ENCODE measurements around the gene GNAI3.

The GNAI3 gene

GRCh38 chr1:109527098-109527811 lies 21.2 kb upstream of the GNAI3 start:
- DNase-seq = no peak

GRCh38 chr1:109527846-109528695 lies 20.3 kb upstream of the GNAI3 start:
- no peak for DNase-seq

- no peak for DNase-seq
These were observed 19.7 kb upstream of the GNAI3 start for GRCh38 chr1:109528712-109529111.

DNA sequence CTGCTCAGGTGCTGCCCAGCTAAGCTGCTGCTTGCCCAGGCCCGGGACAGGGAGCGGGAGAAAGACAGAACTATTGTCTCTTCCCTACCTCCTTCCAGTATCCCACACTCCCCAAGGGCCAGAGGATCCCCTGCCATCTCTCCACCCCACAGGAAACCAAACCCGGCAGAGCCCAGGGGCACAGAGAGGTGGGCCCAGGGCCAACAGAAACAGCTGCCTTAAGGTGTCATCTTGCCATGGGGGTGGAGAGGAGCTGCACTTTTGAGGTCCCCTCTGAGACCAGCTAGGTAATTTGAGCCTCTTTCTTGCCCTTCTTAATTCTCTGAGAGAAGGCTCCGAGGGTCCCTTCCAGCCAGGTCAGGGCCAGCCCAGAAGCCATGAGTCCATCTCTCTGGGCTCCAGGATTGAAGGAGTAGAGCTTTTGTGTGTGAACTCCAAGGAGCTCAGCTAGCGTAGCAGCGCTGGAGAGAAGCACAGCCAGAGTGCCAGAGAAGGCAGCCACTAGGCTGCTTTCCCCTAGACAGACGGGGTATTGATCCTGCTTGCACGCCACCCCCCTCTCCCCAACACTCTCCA lies 18.4 kb upstream of the GNAI3 start:
- no peak for DNase-seq

GRCh38 chr1:109530457-109531087 lies 17.8 kb upstream of the GNAI3 start:
- no peak for DNase-seq

DNA sequence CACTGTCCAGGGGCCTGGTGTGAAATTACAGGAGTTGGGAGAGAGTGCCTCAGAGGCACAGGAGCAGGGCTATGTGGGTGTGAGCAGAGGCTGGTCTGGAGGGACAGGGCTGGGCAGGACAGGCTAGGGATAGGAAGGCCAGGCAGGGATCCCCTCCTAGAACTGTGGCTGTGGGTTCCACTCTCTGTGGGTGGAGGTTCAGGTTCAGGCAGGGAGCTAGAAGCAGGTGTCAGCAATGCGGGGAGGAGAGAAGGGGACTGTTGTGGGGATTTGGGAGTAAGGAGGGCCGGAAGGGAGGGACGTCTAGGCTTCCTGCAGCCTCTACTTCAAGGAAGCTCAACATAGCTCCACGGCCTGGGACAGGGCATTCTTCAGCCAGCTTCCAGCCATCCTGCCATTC lies 17.0 kb upstream of the GNAI3 start:
- DNase-seq = no peak

DNA sequence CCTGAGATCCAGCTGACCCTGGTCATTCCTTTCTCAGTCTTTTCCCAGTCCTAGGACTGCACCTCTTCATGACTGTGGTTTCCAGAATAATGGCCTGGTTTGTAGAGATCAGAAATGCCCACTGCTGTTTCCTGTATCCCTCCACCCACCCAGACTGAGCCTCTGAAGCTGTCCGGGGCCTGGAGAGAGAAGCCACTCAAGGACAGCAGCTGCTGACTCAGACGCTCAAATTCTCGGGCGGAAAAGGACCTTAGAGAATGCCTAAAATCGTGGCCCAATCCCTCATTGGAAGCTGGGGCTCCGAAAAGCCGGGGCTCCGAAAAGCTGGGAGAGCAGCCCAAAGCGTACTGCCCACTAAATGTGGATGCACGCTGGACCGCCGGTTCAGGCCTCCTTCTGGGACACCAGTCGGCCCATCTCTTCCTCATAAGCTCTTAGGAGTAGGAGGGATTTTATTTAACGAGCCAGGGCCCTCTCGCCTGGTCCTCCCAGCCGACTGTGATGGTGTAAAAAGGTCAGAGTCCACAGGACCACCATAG lies 16.5 kb upstream of the GNAI3 start:
- DNase-seq = no peak

GRCh38 chr1:109532365-109533136 lies 15.9 kb upstream of the GNAI3 start:
- DNase-seq = peak; percentile 43 to 62

DNA sequence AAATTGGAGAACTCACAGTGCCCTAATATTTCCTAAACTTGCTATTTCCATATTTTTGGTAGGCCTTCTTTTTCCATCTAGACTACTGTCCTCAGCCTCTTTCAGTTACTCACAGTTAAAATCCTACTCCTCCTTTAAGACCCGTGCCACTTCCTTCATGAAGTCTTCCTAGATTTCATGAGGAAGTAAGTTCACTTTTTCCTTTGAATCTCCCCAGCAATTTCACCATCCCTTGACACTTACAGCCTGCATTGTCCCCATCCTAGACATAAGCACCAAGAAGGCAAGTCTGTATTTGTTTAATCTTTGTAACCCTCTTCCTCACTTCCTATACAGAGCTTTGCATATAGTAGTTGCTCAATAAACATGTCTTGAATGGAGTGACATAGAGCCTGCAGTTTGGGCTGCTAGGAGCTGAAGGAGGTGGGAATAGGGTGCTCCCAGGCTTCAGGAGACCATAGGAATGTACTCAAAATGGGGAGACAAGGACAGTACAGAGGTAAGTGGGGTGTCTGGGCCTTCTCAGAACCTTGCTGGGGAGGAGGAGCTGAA lies 14.0 kb upstream of the GNAI3 start:
- DNase-seq = no peak

DNA sequence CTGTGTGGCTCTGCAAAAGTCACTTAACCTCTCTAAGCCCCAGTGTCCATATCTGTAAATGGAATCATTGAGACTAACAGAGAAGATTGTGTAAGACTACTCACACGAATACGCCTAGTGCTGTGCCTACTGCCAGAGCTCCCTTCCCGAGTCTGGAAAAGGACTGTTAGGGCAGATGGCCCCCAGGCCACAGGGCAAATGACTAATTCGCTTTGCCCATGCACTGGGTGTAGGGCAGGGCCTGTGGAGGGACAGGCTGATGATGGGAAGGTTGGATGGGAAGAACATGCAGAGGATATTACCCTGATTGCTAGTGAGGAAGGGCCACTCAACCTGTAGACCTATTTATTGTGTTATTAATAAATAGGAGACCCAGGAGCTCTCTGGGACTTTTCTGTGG lies 12.9 kb upstream of the GNAI3 start:
- no peak for DNase-seq

DNA sequence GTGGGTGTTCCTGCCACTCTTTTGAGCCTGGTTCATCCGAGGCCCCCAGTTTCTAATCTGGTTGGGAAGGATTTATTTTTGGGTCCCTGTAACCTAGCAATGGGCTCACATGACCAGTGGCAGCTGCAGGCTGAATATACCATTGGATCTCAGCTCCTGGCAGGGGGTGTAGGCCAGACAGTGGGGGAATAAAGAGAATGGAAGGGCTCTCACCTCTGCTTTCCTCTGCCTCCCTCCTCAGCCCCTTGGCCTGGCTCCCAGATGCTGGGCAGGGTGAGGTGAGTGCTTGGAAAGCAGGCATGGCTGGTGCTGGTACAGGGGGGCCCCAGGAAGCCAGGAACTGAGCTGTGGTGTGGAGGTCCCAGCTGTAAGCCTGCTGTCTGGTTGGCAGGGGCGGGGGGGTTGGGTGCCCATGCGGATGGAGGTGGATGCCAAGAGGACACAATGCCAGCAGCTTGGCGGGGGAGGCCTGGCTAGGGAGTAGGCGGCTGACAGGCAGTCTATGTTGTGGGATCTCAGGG lies 12.4 kb upstream of the GNAI3 start:
- DNase-seq = no peak

DNA sequence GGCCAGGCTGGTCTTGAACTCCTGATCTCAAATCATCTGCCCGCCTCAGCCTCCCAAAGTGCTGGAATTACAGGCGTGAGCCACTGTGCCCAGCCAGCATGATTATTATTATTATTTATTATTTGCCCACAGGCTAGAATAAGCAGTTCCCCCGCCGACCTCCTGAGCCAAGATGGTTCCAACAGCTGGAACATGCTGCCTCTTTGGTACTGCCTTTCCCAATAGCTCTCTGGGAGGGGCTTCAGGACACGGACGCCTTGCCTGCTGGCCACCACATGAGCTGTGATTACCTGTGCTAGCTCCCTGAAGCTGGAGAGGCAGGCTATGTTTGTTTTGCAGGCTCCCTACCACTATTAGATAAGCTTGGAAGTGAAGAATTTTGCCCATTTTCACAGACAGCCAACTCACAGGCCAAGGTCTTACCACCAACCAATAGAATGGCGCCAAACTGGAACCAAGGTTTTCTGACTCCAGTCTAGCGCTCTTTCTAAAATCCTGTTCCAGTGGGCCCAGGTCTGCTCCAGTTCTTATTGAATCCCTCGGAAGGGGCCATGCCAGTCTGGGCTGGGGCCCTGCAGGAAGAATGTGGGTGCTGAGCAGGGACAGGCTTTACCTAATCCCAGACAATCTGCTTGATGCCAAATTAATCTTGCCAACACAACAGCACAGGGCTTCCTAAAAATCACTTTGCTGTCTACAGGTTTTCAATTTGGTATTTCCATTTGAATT lies 10.8 kb upstream of the GNAI3 start:
- DNase-seq = no peak

DNA sequence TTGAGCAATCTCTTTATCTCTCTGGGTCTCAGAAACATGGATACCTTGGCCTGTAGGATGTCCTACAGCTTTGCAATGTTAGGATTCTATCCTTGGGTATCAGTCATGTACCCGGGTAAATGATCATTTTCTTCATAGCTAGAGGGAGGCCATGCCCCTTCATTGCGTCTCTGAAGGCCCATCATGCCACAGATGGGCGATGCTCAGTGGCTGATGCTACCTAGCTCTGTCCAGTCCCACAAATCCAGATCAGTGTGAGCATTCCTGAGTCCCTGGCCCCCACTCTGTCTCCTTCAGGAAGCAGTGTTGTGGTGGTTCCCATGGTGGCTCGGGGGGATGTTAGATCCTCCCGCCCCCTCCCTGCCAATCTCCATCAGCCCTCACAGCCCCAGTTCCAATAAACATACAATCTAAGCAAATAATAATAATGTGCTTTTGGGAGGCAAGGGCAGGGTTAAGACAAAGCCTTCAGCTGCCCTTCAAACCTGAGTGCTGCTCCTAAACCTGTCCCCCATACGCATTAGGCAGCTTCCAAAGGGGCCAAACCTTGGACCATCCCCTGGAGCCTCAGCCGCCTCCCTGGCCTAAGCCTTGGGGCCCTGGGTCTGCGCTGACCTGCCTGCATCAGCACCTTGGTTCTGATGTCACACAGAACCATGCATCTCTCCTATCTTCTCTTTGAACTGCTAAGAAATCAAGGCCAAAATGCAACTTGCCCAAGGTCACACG lies 9.4 kb upstream of the GNAI3 start:
- DNase-seq = no peak

DNA sequence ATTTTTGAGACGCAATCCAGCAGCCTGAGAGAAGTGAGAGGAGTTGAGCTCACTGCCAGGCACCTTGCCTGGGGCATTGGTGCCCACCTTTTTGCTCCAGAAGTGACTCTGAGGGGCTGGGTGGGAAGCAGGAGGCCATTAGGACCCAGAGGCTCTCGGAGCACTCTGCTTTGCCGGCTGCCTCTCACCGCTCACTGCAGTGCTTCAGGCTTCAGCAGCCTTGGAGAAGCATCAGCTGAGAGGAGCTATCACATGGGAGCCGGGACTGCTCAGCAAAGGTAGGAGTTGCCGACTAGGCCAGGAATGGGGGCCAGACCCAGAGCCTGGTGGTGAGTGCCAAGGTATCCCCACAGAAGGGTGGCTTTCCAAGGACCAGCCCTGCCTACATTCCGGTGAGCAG lies 8.7 kb upstream of the GNAI3 start, which contains the start of gene GPR61:
Gene GPR61 (plus strand): TSS at position 197 of the 400 bp plus-strand sequence. CDS start 3,151 bp downstream, outside the sequence.
- no peak for DNase-seq

GRCh38 chr1:109541102-109541501 lies 7.3 kb upstream of the GNAI3 start:
- DNase-seq = no peak

DNA sequence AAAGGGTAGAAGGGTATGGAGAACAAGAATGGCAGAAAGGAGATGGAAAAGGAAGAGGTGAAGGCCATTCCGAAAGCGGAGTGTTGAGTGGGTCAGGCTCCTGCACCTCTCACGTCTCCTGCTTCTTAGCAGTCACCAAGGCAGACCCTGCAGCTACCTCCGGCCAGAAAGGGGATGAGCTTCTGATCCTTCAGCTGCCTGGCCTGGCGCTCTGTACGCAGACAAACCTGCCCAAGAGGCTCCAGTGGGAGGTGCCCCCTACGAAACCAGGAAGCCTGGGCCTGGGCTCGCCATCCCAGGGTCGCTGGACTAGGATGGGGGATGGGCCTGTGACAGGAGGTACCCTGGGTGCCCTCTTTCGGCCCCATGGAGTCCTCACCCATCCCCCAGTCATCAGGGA lies 5.8 kb upstream of the GNAI3 start:
- DNase-seq = no peak

GRCh38 chr1:109543283-109543987 lies 5.0 kb upstream of the GNAI3 start:
- DNase-seq = no peak

DNA sequence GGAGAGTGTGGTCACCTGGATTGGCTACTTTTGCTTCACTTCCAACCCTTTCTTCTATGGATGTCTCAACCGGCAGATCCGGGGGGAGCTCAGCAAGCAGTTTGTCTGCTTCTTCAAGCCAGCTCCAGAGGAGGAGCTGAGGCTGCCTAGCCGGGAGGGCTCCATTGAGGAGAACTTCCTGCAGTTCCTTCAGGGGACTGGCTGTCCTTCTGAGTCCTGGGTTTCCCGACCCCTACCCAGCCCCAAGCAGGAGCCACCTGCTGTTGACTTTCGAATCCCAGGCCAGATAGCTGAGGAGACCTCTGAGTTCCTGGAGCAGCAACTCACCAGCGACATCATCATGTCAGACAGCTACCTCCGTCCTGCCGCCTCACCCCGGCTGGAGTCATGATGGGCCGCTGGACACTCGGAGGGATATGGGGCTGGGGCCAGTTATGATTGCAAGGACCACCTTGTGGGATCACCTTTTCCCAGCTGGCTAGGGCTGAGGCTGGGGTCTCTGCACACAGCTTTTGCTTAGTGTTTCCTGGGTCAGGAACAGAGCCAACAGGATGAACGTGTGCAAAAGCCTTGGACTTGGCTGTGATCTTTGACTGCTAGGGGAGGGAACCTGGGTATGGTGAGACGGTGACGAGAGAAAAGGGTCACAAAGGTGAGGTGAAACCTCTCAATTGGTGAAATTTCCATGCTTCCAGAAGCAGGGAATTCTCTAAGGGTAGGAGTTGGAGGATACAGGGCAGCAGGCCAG lies 4.3 kb upstream of the GNAI3 start:
- no peak for DNase-seq

Data from NCI-H1930 (cell line).